CD4-positive, alpha-beta T cell (primary cell): ENCODE data around the gene PXDN. TPM values are rescaled to one million over a fixed set of nuclear protein-coding genes. Genes with fewer than 3 reads are reported as not detected.
A peak's percentile ranks its signal among the peaks of the same experiment; 100 is the strongest.

Source experiments
- ATAC-seq: fragments of 200-7000 bp; cut with Tn5 transposase; one replicate; pipeline ENCODE4 v1.10.0; 2022; ENCODE audit warnings: mild to moderate bottlenecking; ENCODE audit not compliant: poor library complexity
- CTCF ChIA-PET: fragments of 350-600 bp; sonication (Branson Sonifier 250); formaldehyde crosslinking; loops from one replicate; lab custom pipeline; 2021; ENCODE audit warnings: antibody characterized with exemption, inconsistent platforms; lab: Charles Lee
- POLR2A ChIA-PET: fragments of 350-600 bp; sonication (Branson Sonifier 250); formaldehyde crosslinking; loops from one replicate; lab custom pipeline; 2021; ENCODE audit warnings: antibody characterized with exemption, inconsistent platforms; lab: Charles Lee
- DNase-seq, 14 experiments: peaks; one replicate each; pipeline ENCODE4 v3.0.0-alpha.2; 2013 to 2020; ENCODE audit warnings: mixed read lengths in 2 of 14
- H3K27ac ChIP-seq, 2 donors: one replicate each; pipeline versions ENCODE4 v1.5.1 to v1.7.0; 2013; ENCODE audit warnings: low read length in 2 of 2, low read depth in 1 of 2, mild to moderate bottlenecking in 1 of 2
- H3K27me3 ChIP-seq, 2 experiments: 1 replicate in 1 of 2; 2 replicates in 1 of 2; pipeline versions ENCODE4 v1.6.1 to v1.7.0; 2013; ENCODE audit warnings: low read length in 2 of 2, control low read depth in 1 of 2, mild to moderate bottlenecking in 1 of 2, moderate library complexity in 1 of 2; ENCODE audit not compliant: insufficient read depth in 2 of 2, control insufficient read depth in 1 of 2
- H3K36me3 ChIP-seq: one replicate; pipeline ENCODE4 v1.6.1; 2013; ENCODE audit warnings: low read length, control low read depth; ENCODE audit not compliant: insufficient read depth
- H3K4me1 ChIP-seq: one replicate; pipeline ENCODE4 v1.6.1; 2013; ENCODE audit warnings: low read length, control low read depth; ENCODE audit not compliant: insufficient read depth
- H3K4me3 ChIP-seq: one replicate; pipeline ENCODE4 v1.5.1; 2013; ENCODE audit warnings: mild to moderate bottlenecking, low read length, moderate library complexity
- H3K9me3 ChIP-seq, 2 experiments: 1 replicate in 1 of 2; 2 replicates in 1 of 2; pipeline versions ENCODE4 v1.6.1 to v1.7.0; 2013; ENCODE audit warnings: low read length in 2 of 2, mild to moderate bottlenecking in 2 of 2, control low read depth in 1 of 2, moderate library complexity in 1 of 2; ENCODE audit not compliant: control insufficient read depth in 1 of 2, insufficient read depth in 1 of 2
- H3K27ac Mint-ChIP-seq: one replicate; pipeline ENCODE4 v1.8.0; 2020; ENCODE audit warnings: mixed read lengths
- H3K27me3 Mint-ChIP-seq: one replicate; pipeline ENCODE4 v1.8.0; 2021; ENCODE audit warnings: mixed read lengths
- H3K36me3 Mint-ChIP-seq: one replicate; pipeline ENCODE4 v1.8.0; 2021; ENCODE audit warnings: low read depth, mixed read lengths
- H3K4me1 Mint-ChIP-seq: one replicate; pipeline ENCODE4 v1.8.0; 2021; ENCODE audit warnings: low read depth, mixed read lengths
- H3K4me3 Mint-ChIP-seq: one replicate; pipeline ENCODE4 v1.8.0; 2020; ENCODE audit warnings: mild to moderate bottlenecking, mixed read lengths
- H3K9me3 Mint-ChIP-seq: one replicate; pipeline ENCODE4 v1.8.0; 2020; ENCODE audit warnings: mixed read lengths
- intact Hi-C, 2 experiments: fragments of 100-400 bp; cut with DNase I in 1 of 2; cut with micrococcal nuclease in 1 of 2; formaldehyde crosslinking; loops; one replicate each; pipeline versions ENCODE4 v1.15.1 to v1.9.0; 2023 to 2025; cut with DNase I, micrococcal nuclease
- total RNA-seq, 174 experiments: library from RNA in 2 of 174; stranded (reverse) in 2 of 174; gene quantifications; one replicate each; pipeline ENCODE4 v1.2.3 and lab custom pipeline; 2021 to 2026
- TF ChIP-seq, protein P1 (sequence below): fragments of 200-600 bp; IDR thresholded peaks from one replicate; pipeline ENCODE4 v1.8.0; 2022; ENCODE audit warnings: antibody characterized with exemption, mild to moderate bottlenecking

The PXDN gene
- total RNA-seq, 2 experiments from 2014 or later = 0.47 to 0.84 TPM

DNA sequence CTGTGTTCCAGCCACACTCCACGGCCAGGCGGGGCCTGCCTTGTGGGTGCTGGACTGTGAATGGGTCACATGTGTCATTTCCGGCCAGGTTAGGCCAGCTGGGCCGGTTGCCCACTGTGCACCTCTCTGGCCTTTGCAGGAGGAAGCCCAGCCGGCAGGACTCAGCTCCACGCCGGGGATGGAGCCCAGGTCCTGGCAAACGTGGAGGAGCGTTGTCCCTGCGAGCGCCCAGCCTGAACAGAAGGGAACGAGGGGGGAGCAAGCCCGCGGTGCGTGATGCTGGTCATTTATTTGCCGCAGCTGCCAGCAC lies 152.9 kb downstream of the PXDN start:
- no peaks in the 10 kb centered on the region for H3K4me1 ChIP-seq
- ChIA-PET CTCF (no interaction called here), POLR2A (no interaction called here)
- no peak overlapping the region for H3K4me3 Mint-ChIP-seq
- H3K36me3 Mint-ChIP-seq = no peaks in the 10 kb centered on the region
- intact Hi-C loops = no loop called here
- no peaks in the 10 kb centered on the region for H3K36me3 ChIP-seq
- H3K9me3 Mint-ChIP-seq = no peaks in the 10 kb centered on the region
- H3K27me3 ChIP-seq = peaks cover 0 to 15% of the 10 kb centered on the region in 2 experiments
- H3K4me3 ChIP-seq = no peak overlapping the region
- no peaks in the 10 kb centered on the region for H3K4me1 Mint-ChIP-seq
- ATAC-seq = no peak
- peak in 1 of 14 experiments; percentile 27 for DNase-seq
- TF ChIP-seq, protein P1, sequence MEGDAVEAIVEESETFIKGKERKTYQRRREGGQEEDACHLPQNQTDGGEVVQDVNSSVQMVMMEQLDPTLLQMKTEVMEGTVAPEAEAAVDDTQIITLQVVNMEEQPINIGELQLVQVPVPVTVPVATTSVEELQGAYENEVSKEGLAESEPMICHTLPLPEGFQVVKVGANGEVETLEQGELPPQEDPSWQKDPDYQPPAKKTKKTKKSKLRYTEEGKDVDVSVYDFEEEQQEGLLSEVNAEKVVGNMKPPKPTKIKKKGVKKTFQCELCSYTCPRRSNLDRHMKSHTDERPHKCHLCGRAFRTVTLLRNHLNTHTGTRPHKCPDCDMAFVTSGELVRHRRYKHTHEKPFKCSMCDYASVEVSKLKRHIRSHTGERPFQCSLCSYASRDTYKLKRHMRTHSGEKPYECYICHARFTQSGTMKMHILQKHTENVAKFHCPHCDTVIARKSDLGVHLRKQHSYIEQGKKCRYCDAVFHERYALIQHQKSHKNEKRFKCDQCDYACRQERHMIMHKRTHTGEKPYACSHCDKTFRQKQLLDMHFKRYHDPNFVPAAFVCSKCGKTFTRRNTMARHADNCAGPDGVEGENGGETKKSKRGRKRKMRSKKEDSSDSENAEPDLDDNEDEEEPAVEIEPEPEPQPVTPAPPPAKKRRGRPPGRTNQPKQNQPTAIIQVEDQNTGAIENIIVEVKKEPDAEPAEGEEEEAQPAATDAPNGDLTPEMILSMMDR = no peak
- peaks cover 0 to 46% of the 10 kb centered on the region in 2 experiments for H3K9me3 ChIP-seq
- no peak overlapping the region for H3K27ac ChIP-seq
- peaks cover 21% of the 10 kb centered on the region for H3K27me3 Mint-ChIP-seq
- no peak overlapping the region for H3K27ac Mint-ChIP-seq

DNA sequence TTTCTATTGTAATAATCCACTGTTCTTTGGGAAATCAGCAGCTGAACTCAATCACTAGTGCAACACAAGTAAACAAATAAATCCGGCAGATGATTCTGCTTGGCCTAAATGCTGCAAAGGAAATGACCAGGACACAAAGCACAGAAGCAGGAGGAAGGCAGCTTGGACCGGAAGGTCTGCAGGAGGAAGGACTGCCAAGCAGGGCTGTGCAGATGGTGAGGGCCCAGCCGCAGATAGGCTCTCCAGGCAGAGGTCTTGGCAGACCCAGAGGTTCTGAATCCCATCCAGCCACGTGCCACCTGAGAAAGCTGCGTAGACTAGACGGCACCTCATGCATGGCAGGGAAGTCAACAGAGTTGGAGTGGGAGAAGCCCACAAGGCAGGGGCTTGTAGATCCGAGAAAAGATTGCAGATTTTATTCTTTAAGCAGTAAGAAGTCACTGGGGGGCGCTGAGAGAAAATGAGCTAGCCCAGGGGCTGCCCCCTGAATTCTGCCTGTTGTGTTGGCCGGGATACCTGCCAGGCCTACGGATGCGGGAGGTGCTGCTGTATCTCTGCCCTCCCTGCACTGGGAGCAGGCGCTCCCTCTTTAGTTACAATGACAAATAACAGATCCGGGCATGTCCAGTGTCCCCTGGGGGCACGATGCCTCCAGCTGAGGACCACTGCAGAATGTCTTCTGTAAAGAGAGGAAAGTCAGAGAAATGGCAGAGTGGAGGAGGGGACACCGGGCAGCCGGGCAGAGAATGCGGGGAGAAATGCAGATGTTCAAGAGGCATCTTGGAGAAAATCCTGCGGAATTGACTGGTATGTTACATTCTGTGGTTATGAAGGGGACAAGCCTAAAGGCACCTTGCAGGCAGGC lies 153.5 kb downstream of the PXDN start:
- Mint-ChIP-seq H3K4me3 (no peak overlapping the region), H3K9me3 (no peaks in the 10 kb centered on the region), H3K4me1 (no peaks in the 10 kb centered on the region), H3K27me3 (peaks cover 21% of the 10 kb centered on the region), H3K27ac (no peak overlapping the region), H3K36me3 (no peaks in the 10 kb centered on the region)
- Histone ChIP-seq H3K27ac (no peak overlapping the region), H3K4me3 (no peak overlapping the region), H3K36me3 (no peaks in the 10 kb centered on the region), H3K9me3 (peaks cover 0 to 44% of the 10 kb centered on the region in 2 experiments), H3K27me3 (peaks cover 0 to 15% of the 10 kb centered on the region in 2 experiments), H3K4me1 (no peaks in the 10 kb centered on the region)
- DNase-seq (peak in 1 of 14 experiments; percentile 22), ATAC-seq (no peak)
- POLR2A ChIA-PET = no interaction called here
- CTCF ChIA-PET = no interaction called here
- TF ChIP-seq, protein P1 = no peak
- intact Hi-C loops = no loop called here

- intact Hi-C loops = no loop called here
- POLR2A ChIA-PET = no interaction called here
- no peaks in the 10 kb centered on the region for H3K4me1 ChIP-seq
- H3K27me3 ChIP-seq = peaks cover 0 to 15% of the 10 kb centered on the region in 2 experiments
- H3K36me3 ChIP-seq = no peaks in the 10 kb centered on the region
- H3K27ac ChIP-seq = no peak overlapping the region
- CTCF ChIA-PET = no interaction called here
- peaks cover 0 to 32% of the 10 kb centered on the region in 2 experiments for H3K9me3 ChIP-seq
- Mint-ChIP-seq H3K9me3 (no peaks in the 10 kb centered on the region), H3K27me3 (peaks cover 21% of the 10 kb centered on the region), H3K27ac (no peak overlapping the region), H3K4me1 (no peaks in the 10 kb centered on the region), H3K36me3 (no peaks in the 10 kb centered on the region), H3K4me3 (no peak overlapping the region)
- no peak for ATAC-seq
- TF ChIP-seq, protein P1 = no peak
- no peak for DNase-seq
- no peak overlapping the region for H3K4me3 ChIP-seq
These were observed 155.2 kb downstream of the PXDN start for GRCh38 chr2:1588978-1589621.
